BLaER1 (cell line): ENCODE data around the gene PITPNB.

Experiments
- H3K27ac ChIP-seq: shearing (Covaris generic); formaldehyde crosslinking; 2 replicates; pipeline ENCODE4 v1.8.1; 2022
- H3K27me3 ChIP-seq: shearing (Covaris generic); formaldehyde crosslinking; 2 replicates; pipeline ENCODE4 v1.8.1; 2022
- H3K36me3 ChIP-seq: shearing (Covaris generic); formaldehyde crosslinking; 2 replicates; pipeline ENCODE4 v1.8.1; 2022
- H3K4me1 ChIP-seq: shearing (Covaris generic); formaldehyde crosslinking; 2 replicates; pipeline ENCODE4 v1.8.1; 2022
- H3K4me2 ChIP-seq: shearing (Covaris generic); formaldehyde crosslinking; 2 replicates; pipeline ENCODE4 v1.8.1; 2022
- H3K4me3 ChIP-seq: shearing (Covaris generic); formaldehyde crosslinking; 2 replicates; pipeline ENCODE4 v1.8.1; 2022
- H3K9ac ChIP-seq: shearing (Covaris generic); formaldehyde crosslinking; 2 replicates; pipeline ENCODE4 v1.8.1; 2022
- H3K9me3 ChIP-seq: shearing (Covaris generic); formaldehyde crosslinking; 2 replicates; pipeline ENCODE4 v1.8.1; 2022
- H4K20me1 ChIP-seq: shearing (Covaris generic); formaldehyde crosslinking; 2 replicates; pipeline ENCODE4 v1.8.1; 2022
- Cebpa-rat ChIP-seq: shearing (Covaris generic); IDR thresholded peaks from 2 replicates; pipeline ENCODE4 v1.8.1; 2022

The PITPNB gene

DNA sequence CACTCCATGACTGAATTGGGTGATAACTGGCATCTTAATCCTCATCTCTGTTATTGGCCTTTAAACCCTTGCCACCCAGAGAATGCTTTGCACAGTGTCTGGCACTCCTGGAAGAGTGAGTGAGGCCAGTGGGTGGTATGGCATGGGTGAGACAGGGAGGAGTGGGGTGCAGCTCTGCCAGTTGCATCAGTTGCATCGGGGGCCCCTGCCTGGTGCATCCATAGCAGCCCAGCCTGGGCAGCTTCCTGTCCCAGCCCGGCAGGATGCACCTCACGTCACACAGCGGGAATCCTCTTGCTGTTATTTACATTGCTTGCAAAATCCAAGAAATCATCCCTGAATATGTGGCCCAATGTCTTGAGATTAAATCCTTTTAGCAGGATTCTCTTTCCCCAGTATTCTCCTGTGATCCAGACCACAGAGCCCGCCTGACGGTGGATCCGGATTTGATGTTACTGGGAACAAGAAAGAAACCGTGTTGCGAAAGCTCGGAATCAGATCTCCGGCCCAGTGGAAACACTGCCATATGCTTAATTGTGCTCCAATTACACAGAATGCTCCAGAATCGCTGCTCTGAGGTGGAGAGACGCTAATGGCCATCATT is 79.9 kb downstream of the PITPNB start:
- Histone ChIP-seq H3K9me3 (peaks cover 10% of the 10 kb centered on the region), H3K27ac (no peak overlapping the region), H4K20me1 (no peaks in the 10 kb centered on the region), H3K4me1 (0 out of 2 replicates have a peak, but pooled peaks cover 3% of the 10 kb centered on the region), H3K27me3 (no peaks in the 10 kb centered on the region), H3K4me2 (no peak overlapping the region), H3K9ac (no peak overlapping the region), H3K4me3 (no peak overlapping the region), H3K36me3 (peaks cover 25% of the 10 kb centered on the region; the same call in 1 of the 2 replicates)
- no peak for TF ChIP-seq Cebpa-rat

DNA sequence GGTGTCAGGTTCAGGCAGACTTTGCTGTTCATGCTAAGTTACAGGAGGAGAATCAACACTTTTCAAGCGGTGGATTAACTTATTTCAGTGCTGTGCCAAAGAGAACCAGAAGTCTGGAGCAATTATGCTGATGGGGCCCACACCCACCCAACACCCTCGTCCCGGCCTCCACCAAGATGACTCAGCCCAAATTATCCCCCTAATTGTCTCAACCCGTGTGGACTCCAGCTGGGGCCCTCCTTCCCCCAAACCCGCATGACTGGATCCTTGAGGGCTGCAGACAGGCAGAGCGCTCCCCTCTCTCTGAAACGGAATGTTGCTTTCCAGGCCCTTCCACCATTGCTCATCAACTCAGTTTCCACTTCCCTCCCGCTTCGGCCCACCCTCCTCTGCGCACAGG is 82.9 kb downstream of the PITPNB start:
- Histone ChIP-seq H3K27ac (no peak overlapping the region), H3K9ac (no peak overlapping the region), H3K36me3 (peaks cover 18% of the 10 kb centered on the region; the same call in 1 of the 2 replicates), H3K4me1 (0 out of 2 replicates have a peak, but pooled peaks cover 3% of the 10 kb centered on the region), H3K4me3 (no peak overlapping the region), H3K9me3 (peaks cover 10% of the 10 kb centered on the region), H4K20me1 (no peaks in the 10 kb centered on the region), H3K4me2 (no peak overlapping the region), H3K27me3 (no peaks in the 10 kb centered on the region)
- no peak for TF ChIP-seq Cebpa-rat

GRCh38 chr22:27835446-27835845 is 83.6 kb downstream of the PITPNB start:
- Histone ChIP-seq H3K4me2 (no peak overlapping the region), H3K27ac (no peak overlapping the region), H3K9ac (no peak overlapping the region), H3K36me3 (0 out of 2 replicates have a peak, but pooled peaks cover 11% of the 10 kb centered on the region), H3K4me1 (0 out of 2 replicates have a peak, but pooled peaks cover 3% of the 10 kb centered on the region), H3K4me3 (no peak overlapping the region), H4K20me1 (no peaks in the 10 kb centered on the region), H3K27me3 (no peaks in the 10 kb centered on the region), H3K9me3 (peaks cover 10% of the 10 kb centered on the region)
- TF ChIP-seq Cebpa-rat: no peak

DNA sequence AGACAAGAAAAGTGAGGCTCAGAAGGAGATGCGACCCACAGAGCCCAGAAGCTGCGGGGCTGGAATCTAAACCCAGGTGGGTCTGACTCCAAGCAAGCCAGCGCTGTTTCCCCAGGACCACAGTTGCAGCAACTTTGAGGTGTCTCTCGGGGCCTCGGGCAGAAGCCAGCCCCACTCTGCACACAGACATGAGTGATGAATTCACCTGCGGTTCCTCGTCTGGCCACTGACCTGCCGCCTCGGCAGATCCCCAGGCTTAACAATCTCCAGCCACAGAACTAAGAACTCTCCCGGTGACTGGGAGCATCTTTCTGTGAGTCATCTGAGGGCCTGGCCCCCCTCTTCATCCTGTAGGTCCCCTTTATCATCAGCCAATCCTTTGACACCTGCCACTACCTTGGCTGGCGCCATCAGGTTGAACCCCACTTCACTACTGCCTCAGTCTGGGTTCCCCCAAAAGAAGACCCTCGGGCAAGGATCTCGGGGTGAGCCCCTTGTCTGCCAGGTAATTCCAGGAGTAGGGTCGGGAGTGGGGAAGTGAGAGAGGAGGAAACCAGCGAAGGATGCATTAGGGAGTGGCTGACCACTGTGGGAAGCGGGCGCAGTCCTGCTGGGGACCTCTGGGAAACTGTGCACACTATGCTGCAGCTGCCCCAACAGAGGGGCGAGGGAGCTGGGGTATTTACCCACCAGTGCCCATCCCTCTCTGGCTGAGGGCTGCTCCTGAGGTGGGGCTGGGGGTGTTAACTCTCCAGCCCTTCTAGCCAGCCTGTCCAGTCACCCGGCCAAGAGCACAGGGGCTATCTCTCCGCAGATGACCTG is 84.5 kb downstream of the PITPNB start:
- H3K4me1 ChIP-seq: 0 out of 2 replicates have a peak, but pooled peaks cover 3% of the 10 kb centered on the region

DNA sequence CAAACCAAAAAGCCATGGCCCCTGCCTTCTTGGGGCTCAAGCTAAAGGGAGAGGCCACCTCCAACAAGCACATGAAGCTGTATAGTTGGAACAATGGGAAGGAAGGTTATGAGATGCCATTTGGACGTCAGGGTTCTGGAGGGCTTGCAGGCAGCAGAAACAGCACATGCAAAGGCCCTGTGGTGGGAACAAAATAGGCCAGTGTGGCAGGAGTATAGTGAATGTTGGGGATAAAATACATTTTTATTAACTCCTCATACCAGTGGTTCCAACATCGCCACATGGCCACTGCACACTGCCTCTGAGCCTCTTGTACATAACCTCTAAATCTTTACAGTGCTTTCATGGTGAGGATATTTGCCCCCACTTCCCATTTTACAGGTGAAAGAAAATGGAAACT is 85.3 kb downstream of the PITPNB start:
- Histone ChIP-seq H3K4me3 (no peak overlapping the region), H4K20me1 (no peaks in the 10 kb centered on the region), H3K36me3 (0 out of 2 replicates have a peak, but pooled peaks cover 9% of the 10 kb centered on the region), H3K27me3 (no peaks in the 10 kb centered on the region), H3K27ac (no peak overlapping the region), H3K9me3 (peaks cover 10% of the 10 kb centered on the region), H3K4me1 (0 out of 2 replicates have a peak, but pooled peaks cover 3% of the 10 kb centered on the region), H3K4me2 (no peak overlapping the region), H3K9ac (no peak overlapping the region)
- TF ChIP-seq Cebpa-rat: no peak

More for the DNA sequence above, 84.5 kb downstream of the PITPNB start:
- Histone ChIP-seq H3K4me3 (no peak overlapping the region), H4K20me1 (no peaks in the 10 kb centered on the region), H3K27ac (no peak overlapping the region), H3K36me3 (0 out of 2 replicates have a peak, but pooled peaks cover 9% of the 10 kb centered on the region), H3K9ac (no peak overlapping the region), H3K9me3 (peaks cover 10% of the 10 kb centered on the region), H3K27me3 (no peaks in the 10 kb centered on the region), H3K4me2 (no peak overlapping the region)
- no peak for TF ChIP-seq Cebpa-rat

- no peak overlapping the region for H3K27ac ChIP-seq
- no peak overlapping the region for H3K4me3 ChIP-seq
- no peak overlapping the region for H3K9ac ChIP-seq
- H3K9me3 ChIP-seq: peaks cover 3% of the 10 kb centered on the region
- H3K36me3 ChIP-seq: no peaks in the 10 kb centered on the region
- TF ChIP-seq Cebpa-rat: no peak
- 0 out of 2 replicates have a peak, but pooled peaks cover 3% of the 10 kb centered on the region for H3K4me1 ChIP-seq
- H4K20me1 ChIP-seq: no peaks in the 10 kb centered on the region
- H3K27me3 ChIP-seq: no peaks in the 10 kb centered on the region
- H3K4me2 ChIP-seq: no peak overlapping the region
Measured at GRCh38 chr22:27832606-27833005, 86.5 kb downstream of the PITPNB start.

DNA sequence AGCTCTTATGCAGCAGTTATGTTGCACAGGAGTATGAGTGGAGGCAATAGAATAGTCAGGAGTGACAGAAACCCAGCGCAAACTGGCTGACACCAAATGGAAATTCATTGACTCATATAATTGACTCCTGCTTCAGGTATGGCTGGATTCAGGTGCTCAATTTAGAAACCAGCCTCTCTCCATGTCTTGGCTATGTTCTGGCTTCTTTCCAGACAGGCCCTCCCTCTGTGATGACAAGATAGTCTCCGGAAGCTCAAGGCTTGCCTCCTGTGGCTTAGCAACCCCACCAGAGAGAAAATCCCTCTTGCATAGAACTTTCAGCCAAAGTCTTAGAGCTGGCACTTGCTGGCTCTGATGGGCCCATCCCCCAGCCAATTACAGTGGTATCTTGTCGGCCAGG is 89.4 kb downstream of the PITPNB start:
- H3K36me3 ChIP-seq: peaks cover 4% of the 10 kb centered on the region; the same call in 1 of the 2 replicates
- TF ChIP-seq Cebpa-rat: no peak
- no peak overlapping the region for H3K4me3 ChIP-seq
- no peaks in the 10 kb centered on the region for H3K27me3 ChIP-seq
- no peaks in the 10 kb centered on the region for H3K4me1 ChIP-seq
- no peak overlapping the region for H3K9ac ChIP-seq
- H3K4me2 ChIP-seq: no peak overlapping the region
- H4K20me1 ChIP-seq: no peaks in the 10 kb centered on the region
- no peak overlapping the region for H3K27ac ChIP-seq
- no peaks in the 10 kb centered on the region for H3K9me3 ChIP-seq

GRCh38 chr22:27827604-27828587 is 91.2 kb downstream of the PITPNB start:
- Histone ChIP-seq H3K27me3 (no peaks in the 10 kb centered on the region), H3K27ac (no peak overlapping the region), H4K20me1 (no peaks in the 10 kb centered on the region), H3K4me2 (no peak overlapping the region), H3K4me1 (no peaks in the 10 kb centered on the region), H3K36me3 (peaks cover 4% of the 10 kb centered on the region; the same call in 1 of the 2 replicates), H3K4me3 (no peak overlapping the region), H3K9ac (no peak overlapping the region), H3K9me3 (no peaks in the 10 kb centered on the region)
- no peak for TF ChIP-seq Cebpa-rat

DNA sequence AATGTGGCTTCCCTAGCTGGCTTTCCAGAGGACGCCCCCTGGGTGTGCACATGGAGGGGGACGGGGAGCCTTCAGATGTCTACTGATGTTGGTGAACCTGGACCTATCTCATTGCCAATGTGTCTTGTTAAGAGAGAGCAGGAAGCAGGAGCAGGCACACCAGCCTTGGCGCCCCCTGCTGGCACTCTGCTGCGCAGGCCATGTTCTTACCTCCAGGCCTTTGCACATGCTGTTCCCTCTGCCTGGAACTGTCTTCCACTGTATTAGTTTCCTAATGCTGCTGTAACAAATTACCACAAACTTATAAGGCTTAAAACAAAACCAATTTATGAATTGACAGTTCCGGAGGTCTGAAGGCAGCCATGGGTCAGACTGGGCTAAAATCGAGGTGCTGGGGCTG is 93.9 kb downstream of the PITPNB start:
- H3K4me3 ChIP-seq: no peak overlapping the region
- H3K9ac ChIP-seq: no peak overlapping the region
- H3K27me3 ChIP-seq: no peaks in the 10 kb centered on the region
- peaks cover 4% of the 10 kb centered on the region; the same call in 1 of the 2 replicates for H3K9me3 ChIP-seq
- no peaks in the 10 kb centered on the region for H3K4me1 ChIP-seq
- no peak overlapping the region for H3K27ac ChIP-seq
- TF ChIP-seq Cebpa-rat: no peak
- H4K20me1 ChIP-seq: no peaks in the 10 kb centered on the region
- peaks cover 4% of the 10 kb centered on the region; the same call in 1 of the 2 replicates for H3K36me3 ChIP-seq
- no peak overlapping the region for H3K4me2 ChIP-seq
